Activated CD8-positive, alpha-beta T cell treated with anti-CD3 and anti-CD28 coated beads for 36 hours (primary cell): ENCODE measurements around the gene BHLHE40. TPM values are rescaled to one million over a fixed set of nuclear protein-coding genes. Genes with fewer than 3 reads are reported as not detected.

Experiments used
- ATAC-seq: fragments of 200-7000 bp; cut with Tn5 transposase; one replicate; pipeline ENCODE4 v1.10.0; 2021; ENCODE audit warnings: mild to moderate bottlenecking, moderate library complexity
- CTCF ChIA-PET: fragments of 350-600 bp; sonication (Branson Sonifier 250); formaldehyde crosslinking; loops from one replicate; lab custom pipeline; 2021; ENCODE audit warnings: antibody characterized with exemption; lab: Charles Lee
- POLR2A ChIA-PET: fragments of 350-600 bp; sonication (Branson Sonifier 250); formaldehyde crosslinking; loops from one replicate; lab custom pipeline; 2021; ENCODE audit warnings: antibody characterized with exemption; lab: Charles Lee
- DNase-seq: peaks from one replicate; pipeline ENCODE4 v3.0.0-alpha.2; 2020
- H3K27ac Mint-ChIP-seq: one replicate; pipeline ENCODE4 v1.8.0; 2021; ENCODE audit warnings: mild to moderate bottlenecking, mixed read lengths
- H3K27me3 Mint-ChIP-seq: one replicate; pipeline ENCODE4 v1.8.0; 2021; ENCODE audit warnings: mixed read lengths
- H3K36me3 Mint-ChIP-seq: one replicate; pipeline ENCODE4 v1.8.0; 2021; ENCODE audit warnings: low read depth, mixed read lengths
- H3K4me1 Mint-ChIP-seq: one replicate; pipeline ENCODE4 v1.8.0; 2021; ENCODE audit warnings: low read depth, mixed read lengths
- H3K4me3 Mint-ChIP-seq: one replicate; pipeline ENCODE4 v1.8.0; 2021; ENCODE audit warnings: mild to moderate bottlenecking, moderate library complexity, mixed read lengths
- H3K9me3 Mint-ChIP-seq: one replicate; pipeline ENCODE4 v1.8.0; 2021; ENCODE audit warnings: mixed read lengths
- CTCF ChIP-seq: fragments of 200-600 bp; IDR thresholded peaks from one replicate; pipeline ENCODE4 v1.8.0; 2022; ENCODE audit warnings: antibody characterized with exemption, mild to moderate bottlenecking
- intact Hi-C: fragments of 100-400 bp; cut with micrococcal nuclease; formaldehyde crosslinking; loops from one replicate; pipeline ENCODE4 v1.10.0; 2022
- total RNA-seq, 2 experiments: library from RNA; stranded (reverse); gene quantifications; one replicate each; pipeline ENCODE4 v1.2.3, GENCODE V29; 2021

BHLHE40 gene
- total RNA-seq, 2 experiments from 2014 or later, result 456 to 470 TPM

- Mint-ChIP-seq H3K9me3 (no peaks in the 10 kb centered on the region), H3K36me3 (no peaks in the 10 kb centered on the region), H3K4me3 (no peak overlapping the region), H3K4me1 (peaks cover 67% of the 10 kb centered on the region), H3K27me3 (peaks cover 2% of the 10 kb centered on the region), H3K27ac (peak overlapping the region; percentile 93)
- ChIA-PET POLR2A (interaction anchor here (0.8 to 6.0 kb wide), 4 partner anchors 9 to 30 kb away, joined by 3 to 81 read pairs (median 12); partner anchors contain the start of gene BHLHE40), CTCF (interaction anchor here (0.9 to 2.8 kb wide), 5 partner anchors 10 to 300 kb away, joined by 3 to 18 read pairs (median 5); no protein-coding TSS in a partner anchor)
- DNase-seq (no peak), ATAC-seq (peak; percentile 1)
- intact Hi-C loops, result no loop called here
- no peak for TF ChIP-seq CTCF
These were observed 33.1 kb downstream of the BHLHE40 start for GRCh38 chr3:5012367-5012766.

GRCh38 chr3:5013021-5013906, 34.0 kb downstream of the BHLHE40 start:
- ATAC-seq (peak; percentile 17), DNase-seq (peak; percentile 49)
- intact Hi-C loops, result no loop called here
- H3K9me3 Mint-ChIP-seq, result no peaks in the 10 kb centered on the region
- no peaks in the 10 kb centered on the region for H3K36me3 Mint-ChIP-seq
- ChIA-PET CTCF (interaction anchor here (0.9 to 2.8 kb wide), 4 partner anchors 9 to 30 kb away, joined by 3 to 18 read pairs (median 4); no protein-coding TSS in a partner anchor), POLR2A (interaction anchor here (0.8 to 6.0 kb wide), 6 partner anchors 12 to 36 kb away, joined by 3 to 81 read pairs (median 4); partner anchors contain the start of gene BHLHE40)
- H3K27ac Mint-ChIP-seq, result peak overlapping the region; percentile 20
- H3K4me3 Mint-ChIP-seq, result no peak overlapping the region
- TF ChIP-seq CTCF, result no peak
- peaks cover 2% of the 10 kb centered on the region for H3K27me3 Mint-ChIP-seq
- peaks cover 61% of the 10 kb centered on the region for H3K4me1 Mint-ChIP-seq

GRCh38 chr3:5014391-5014790, 35.2 kb downstream of the BHLHE40 start:
- ATAC-seq, result no peak
- H3K9me3 Mint-ChIP-seq, result no peaks in the 10 kb centered on the region
- no peaks in the 10 kb centered on the region for H3K36me3 Mint-ChIP-seq
- intact Hi-C loops, result no loop called here
- no peak overlapping the region for H3K4me3 Mint-ChIP-seq
- H3K4me1 Mint-ChIP-seq, result peaks cover 64% of the 10 kb centered on the region
- peaks cover 2% of the 10 kb centered on the region for H3K27me3 Mint-ChIP-seq
- ChIA-PET CTCF (no interaction called here), POLR2A (interaction anchor here (0.9 to 6.0 kb wide), 5 partner anchors 13 to 37 kb away, joined by 3 to 81 read pairs (median 4); partner anchors contain the start of gene BHLHE40)
- TF ChIP-seq CTCF, result no peak
- peak; percentile 53 for DNase-seq
- peak overlapping the region; percentile 11 for H3K27ac Mint-ChIP-seq

GRCh38 chr3:5015056-5015455, 35.8 kb downstream of the BHLHE40 start:
- no peak for DNase-seq

More at GRCh38 chr3:5015056-5015455, 35.8 kb downstream of the BHLHE40 start:
- Mint-ChIP-seq H3K4me1 (peaks cover 70% of the 10 kb centered on the region), H3K9me3 (no peaks in the 10 kb centered on the region), H3K27ac (no peak overlapping the region), H3K4me3 (no peak overlapping the region), H3K36me3 (no peaks in the 10 kb centered on the region), H3K27me3 (peaks cover 2% of the 10 kb centered on the region)
- ATAC-seq, result no peak
- intact Hi-C loops, result no loop called here
- no peak for TF ChIP-seq CTCF
- ChIA-PET POLR2A (interaction anchor here (0.7 to 6.0 kb wide), 2 partner anchors 32 to 87 kb away, joined by 3 to 81 read pairs; partner anchors contain the start of gene BHLHE40), CTCF (no interaction called here)
